K562 (cell line): ENCODE measurements around the gene PPL.

Experiments used
- ELF1 ChIP-seq: fragments of 200-800 bp; sonication (Bioruptor generic); IDR thresholded peaks from 2 replicates; pipeline ENCODE4 v1.6.1; 2016; ENCODE audit warnings: missing genetic modification characterization, missing compliant biosample characterization
- GTF2F1 ChIP-seq: IDR thresholded peaks from 2 replicates; pipeline ENCODE4 v1.6.1; 2011; ENCODE audit warnings: low read depth, low read length, improper control_type of control experiment
- TF ChIP-seq, protein P1 (sequence below): IDR thresholded peaks from 2 replicates; pipeline ENCODE4 v1.6.1; 2014; ENCODE audit warnings: antibody characterized with exemption
- TF ChIP-seq, protein P2 (sequence below), 3 experiments: IDR thresholded peaks in 2 of 3; conservative IDR thresholded peaks in 1 of 3; 2 replicates each; pipeline ENCODE4 v1.5.1; 2011 to 2012; ENCODE audit warnings: low read length in 3 of 3, mild to moderate bottlenecking in 3 of 3, control low read depth in 2 of 3, improper control_type of control experiment in 1 of 3, inconsistent platforms in 1 of 3, low read depth in 1 of 3, mixed read lengths in 1 of 3, moderate library complexity in 1 of 3; ENCODE audit not compliant: insufficient read depth in 2 of 3

DNA sequence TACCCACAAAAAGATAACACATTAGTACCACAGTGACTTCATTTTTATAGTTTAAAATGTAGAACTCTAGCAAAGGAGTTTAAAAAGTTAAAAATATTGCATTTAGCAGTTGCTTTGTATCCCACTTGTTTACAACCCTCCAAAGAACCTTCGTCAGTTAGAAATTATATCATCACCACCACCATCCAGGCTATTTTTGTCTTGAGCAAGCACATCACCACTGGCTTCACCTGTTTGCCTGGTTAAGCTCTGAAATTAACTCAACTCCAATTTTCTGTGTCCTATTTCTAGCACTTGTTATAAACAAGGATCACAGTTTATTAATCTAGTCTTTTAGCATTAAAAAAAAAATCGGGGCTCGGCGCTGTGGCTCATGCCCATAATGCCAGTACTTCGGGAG lies 96.0 kb downstream of the PPL start:
- TF ChIP-seq, protein P1, sequence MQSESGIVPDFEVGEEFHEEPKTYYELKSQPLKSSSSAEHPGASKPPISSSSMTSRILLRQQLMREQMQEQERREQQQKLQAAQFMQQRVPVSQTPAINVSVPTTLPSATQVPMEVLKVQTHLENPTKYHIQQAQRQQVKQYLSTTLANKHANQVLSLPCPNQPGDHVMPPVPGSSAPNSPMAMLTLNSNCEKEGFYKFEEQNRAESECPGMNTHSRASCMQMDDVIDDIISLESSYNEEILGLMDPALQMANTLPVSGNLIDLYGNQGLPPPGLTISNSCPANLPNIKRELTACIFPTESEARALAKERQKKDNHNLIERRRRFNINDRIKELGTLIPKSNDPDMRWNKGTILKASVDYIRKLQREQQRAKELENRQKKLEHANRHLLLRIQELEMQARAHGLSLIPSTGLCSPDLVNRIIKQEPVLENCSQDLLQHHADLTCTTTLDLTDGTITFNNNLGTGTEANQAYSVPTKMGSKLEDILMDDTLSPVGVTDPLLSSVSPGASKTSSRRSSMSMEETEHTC = no peak
- TF ChIP-seq GTF2F1 = no peak
- TF ChIP-seq, protein P2, sequence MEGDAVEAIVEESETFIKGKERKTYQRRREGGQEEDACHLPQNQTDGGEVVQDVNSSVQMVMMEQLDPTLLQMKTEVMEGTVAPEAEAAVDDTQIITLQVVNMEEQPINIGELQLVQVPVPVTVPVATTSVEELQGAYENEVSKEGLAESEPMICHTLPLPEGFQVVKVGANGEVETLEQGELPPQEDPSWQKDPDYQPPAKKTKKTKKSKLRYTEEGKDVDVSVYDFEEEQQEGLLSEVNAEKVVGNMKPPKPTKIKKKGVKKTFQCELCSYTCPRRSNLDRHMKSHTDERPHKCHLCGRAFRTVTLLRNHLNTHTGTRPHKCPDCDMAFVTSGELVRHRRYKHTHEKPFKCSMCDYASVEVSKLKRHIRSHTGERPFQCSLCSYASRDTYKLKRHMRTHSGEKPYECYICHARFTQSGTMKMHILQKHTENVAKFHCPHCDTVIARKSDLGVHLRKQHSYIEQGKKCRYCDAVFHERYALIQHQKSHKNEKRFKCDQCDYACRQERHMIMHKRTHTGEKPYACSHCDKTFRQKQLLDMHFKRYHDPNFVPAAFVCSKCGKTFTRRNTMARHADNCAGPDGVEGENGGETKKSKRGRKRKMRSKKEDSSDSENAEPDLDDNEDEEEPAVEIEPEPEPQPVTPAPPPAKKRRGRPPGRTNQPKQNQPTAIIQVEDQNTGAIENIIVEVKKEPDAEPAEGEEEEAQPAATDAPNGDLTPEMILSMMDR (IDR thresholded peaks at IDR 0.05 in 2 of 3, conservative IDR thresholded peaks at IDR 0.05 in 1 of 3; ENCODE audit: insufficient read depth in 2 of 3, low read depth in 1 of 3, low read length in 3 of 3) = no peak
- TF ChIP-seq ELF1 = no peak
